GM21367 (cell line): Measurements from ENCODE around the gene DCAF8.

Experiments
- ATAC-seq: cut with Tn5 transposase; IDR thresholded peaks from one replicate; pipeline ENCODE4 v1.9.1; 2021; ENCODE audit not compliant: unreplicated experiment

Gene DCAF8

DNA sequence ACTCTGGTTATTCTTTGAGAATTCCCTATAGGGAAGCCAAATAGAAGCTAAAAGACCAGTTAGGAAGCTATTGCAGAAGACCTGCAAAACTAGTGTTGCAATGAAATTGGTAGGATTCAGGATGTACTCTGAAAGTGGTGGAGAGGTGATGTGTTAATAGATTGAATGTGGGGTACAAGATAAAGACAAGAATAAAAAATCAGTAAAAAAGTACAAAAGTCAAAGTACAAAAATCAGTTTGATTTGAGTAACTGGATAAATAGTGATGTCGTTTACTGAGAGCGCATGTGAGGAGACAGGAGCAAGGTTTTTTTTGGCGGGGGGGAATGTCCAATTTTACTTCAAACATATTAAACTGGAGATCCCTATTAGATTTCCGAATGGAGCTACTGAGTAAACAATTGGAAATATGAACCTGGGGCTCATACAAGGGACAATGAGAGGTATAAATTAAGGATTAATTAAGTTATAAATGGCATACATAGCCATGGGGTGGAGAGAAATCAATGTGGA is 2.5 kb upstream of the DCAF8 start:
- no peak for ATAC-seq

DNA sequence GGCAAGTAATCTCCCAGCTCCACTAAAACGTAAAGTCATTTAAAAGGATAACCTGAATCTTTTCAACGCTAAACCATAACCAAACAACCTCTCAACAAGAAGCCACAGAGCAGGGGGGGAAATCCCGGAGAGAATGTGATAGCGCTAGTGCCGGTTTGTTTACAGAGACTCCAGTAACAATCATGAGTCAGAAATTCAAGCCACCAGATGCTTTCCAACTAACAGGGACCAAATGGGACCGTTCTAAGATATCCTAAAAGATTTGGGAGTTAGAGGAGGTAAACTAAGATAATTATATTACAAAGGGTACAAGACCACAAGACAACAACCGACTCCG is 825 bp downstream of the DCAF8 start:
- ATAC-seq: no peak

DNA sequence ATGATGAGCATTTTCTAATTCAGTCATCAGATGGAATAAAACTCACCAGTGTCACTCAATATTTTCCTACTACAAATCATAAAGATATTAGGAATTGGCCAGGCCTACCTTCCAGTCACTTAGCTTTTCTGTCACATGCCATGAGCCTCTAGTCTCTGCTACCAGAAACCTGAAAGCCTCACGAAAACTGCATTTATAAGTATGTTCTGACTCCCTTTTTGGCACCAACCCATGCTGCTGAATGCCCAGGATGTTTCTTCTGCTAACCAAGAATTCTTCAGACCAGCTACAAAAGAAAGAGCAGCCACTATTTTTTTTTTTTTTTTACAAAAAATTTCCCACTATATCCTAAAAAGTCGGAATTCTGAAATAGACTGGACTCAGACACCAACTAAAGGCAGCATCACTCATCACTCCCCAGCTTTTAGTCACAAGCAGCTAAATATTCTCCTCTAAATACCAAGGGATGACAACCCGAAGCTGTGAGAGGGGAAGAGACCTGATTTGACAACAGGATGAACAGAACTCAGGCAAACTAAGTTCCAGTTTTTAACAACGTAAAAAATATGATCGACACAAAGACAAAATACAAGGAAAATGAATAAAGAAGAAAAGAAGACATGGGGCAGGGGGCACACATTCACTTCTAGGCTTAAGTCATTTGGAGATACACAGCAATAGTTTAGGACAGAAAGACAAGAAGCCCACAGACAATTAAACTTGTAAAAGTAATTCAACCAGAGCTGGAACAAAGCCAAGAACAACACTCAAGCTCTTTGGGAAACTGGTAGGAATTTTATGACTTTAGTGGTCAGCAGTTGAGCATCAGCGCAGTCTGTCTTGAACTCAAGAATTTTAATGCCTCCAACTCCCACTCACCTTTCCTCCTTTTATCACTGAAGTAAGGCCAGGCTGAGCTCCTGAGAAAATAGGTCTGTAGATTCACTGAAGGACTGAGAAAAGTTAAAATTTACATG is 1.7 kb downstream of the DCAF8 start:
- ATAC-seq: no peak

DNA sequence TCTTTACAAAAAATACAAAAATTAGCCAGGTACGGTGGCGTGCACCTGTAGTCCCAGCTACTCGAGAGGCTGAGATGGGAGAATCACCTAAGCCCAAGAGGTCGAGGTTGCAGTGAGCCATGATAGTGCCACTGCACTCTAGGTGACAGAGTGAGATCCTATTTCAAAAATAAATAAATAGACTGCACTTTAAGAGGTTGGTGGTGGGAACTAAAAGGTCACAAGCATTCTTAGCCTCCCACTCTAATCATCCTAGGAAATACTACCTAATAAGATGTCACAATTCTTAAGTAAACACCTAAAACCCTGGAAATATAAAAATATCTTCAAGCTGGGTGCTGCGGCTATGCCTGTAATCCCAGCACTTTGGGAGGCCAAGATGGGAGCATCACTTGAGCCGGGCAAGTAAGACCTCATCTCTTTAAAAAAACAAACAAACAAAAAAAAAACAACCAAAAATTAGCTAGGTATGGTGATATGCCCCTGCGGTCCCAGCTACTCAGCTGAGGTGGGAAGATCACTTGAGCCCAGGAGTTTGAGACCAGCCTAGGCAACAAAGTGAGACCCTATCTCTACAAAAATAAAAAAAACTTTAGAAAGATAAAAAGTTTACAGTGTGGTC is 4.1 kb downstream of the DCAF8 start:
- ATAC-seq: no peak

DNA sequence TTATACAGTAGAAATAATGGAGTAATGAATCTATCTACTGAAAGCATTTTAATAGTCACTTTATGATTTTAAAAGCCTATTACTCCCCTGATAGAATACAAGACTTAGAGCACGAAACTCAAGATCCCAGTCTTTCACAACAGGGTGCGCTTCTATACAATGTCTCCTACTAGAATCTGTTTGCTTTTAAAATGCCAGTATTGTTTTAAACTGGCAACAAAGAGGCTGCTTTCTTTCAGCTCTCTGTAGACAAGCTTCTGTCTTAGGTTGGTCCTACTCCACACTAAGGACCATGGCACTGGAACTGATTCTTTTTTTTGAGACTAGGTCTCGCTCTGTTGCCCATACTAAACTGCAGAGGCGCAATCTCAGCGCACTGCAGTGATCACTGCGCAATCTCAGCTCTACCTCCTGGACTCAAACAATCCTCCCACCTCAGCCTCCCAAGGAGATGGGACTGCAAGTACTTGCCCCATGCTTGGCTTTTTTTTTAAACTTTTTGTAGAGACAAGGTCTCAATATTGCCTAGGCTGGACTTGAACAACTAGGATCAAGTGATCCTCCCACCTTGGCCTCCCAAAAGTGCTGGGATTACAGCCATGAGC is 4.8 kb downstream of the DCAF8 start:
- ATAC-seq: no peak

DNA sequence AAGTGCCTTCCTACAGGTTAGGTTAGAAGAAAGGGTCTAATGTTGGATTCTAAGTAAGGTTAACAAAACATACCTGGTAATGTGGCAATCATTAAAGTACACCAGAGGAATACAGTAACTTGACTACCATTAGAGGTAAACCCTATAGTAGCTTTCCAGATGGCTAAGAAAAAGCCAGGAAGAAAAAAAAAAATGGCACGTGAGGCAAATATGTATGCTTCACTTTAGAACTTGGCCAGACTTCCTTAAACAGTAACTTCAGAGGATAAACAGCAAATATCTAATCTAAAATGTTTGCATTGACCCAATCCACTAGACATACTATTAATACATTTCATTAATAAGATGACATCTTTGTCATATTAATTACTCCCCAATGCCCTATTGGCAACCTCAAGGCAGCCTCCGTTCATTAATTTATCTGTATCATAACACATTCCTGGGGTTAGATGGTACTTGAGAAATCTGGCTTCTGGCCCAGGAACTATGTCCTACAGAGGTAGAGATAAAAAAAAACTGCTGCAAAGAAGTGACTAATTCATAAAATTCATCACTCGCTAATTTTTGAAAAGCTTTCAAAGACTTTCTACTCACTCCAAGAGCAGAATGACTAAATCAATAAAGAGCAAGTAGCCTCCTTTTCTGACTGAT is 5.8 kb downstream of the DCAF8 start:
- ATAC-seq: no peak

DNA sequence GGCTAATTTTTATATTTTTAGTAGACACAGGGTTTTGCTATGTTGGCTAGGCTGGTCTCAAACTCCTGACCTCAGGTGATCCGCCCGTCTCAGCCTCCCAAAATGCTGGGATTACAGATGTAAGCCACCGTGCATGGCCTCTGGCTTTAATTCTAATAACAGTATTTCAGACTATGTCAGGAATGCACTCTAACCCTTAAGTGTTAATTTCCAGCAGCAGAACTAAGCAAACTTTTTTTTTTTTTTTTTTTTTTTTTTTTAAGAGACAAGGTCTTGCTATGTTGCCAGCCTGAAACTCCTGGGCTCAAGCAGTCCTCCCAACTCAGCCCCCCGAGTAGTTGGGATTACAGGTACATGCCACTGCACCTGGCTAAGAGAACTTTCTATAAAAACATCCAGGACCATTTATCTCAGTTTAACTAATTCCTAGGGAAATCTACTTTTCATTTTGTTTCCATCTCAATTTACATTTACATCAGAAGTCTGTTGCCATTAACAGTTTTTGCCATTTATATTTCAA is 6.5 kb downstream of the DCAF8 start:
- no peak for ATAC-seq

DNA sequence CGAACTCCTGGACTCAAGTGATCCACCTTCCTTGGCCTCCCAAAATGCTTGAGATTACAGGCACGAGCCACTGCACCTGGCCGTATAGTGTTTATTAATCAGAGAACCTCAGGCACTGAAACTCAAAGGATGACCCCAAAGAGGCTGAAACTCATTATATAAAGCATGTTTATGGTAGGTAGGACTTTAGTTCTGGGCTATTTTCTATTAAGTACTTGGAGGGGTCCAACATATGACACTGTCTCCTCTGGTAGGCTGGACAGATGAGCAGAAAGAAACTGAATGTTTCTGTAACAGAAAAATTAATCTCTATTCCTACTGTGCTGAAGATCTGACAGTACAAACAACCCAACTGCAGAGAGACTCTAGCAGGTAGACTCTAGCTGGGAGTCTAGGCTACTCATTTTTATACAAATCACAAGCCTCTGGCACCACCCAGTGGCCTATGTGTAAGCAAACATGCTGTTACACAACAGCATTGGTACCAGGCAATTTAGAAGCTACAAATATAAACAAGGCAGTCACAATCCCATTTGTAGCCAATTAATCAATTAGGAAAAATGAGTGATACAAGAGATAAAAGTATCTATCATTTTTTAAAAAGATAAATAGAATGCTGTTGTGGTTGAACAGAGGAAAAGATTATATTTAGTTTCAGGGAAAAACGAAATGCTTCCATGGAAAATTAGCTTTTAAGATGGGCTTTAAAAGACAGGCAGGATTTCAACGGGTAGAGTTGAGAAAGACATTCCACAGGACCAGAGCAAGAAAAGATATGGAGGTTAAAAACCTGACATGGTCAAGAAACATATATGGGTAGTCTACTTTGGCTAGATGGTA is 10.4 kb downstream of the DCAF8 start:
- no peak for ATAC-seq

DNA sequence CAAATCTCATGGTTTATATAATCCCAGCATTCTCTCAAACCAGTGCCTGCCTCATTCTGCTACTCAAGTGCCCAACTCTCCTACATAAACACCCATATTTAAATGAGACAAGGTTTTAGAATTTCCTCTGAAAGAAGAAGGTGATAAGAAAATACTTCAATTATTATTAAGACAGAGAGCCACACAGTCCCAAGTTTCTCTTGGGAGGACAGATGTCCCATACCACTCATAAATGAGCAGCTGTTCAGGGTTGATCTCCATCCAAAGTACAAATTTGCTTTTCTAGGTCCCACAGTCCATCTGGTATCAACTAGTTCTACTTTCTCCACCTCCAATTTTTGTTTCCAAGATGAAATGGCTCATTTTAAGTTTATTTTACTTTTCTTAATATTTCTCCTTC is 11.3 kb downstream of the DCAF8 start:
- no peak for ATAC-seq

DNA sequence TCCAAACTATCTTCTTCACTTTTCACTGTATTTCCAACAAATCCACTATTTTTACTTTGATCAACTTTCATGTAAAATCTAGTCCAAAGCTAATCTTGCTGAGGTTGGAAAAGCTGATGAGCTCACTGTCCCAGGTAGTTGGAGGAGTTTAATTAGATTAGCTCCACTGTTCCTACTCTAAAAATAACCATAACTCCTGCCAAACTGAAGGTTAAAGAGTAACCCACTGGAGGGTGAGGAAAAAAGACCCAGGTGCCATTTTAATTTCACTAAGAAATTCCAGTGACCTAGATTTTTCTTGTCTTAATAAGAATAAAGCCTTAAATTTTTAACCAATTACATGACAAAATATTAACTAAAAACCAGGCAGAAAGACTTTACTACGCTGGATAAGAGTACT is 15.3 kb downstream of the DCAF8 start:
- no peak for ATAC-seq

DNA sequence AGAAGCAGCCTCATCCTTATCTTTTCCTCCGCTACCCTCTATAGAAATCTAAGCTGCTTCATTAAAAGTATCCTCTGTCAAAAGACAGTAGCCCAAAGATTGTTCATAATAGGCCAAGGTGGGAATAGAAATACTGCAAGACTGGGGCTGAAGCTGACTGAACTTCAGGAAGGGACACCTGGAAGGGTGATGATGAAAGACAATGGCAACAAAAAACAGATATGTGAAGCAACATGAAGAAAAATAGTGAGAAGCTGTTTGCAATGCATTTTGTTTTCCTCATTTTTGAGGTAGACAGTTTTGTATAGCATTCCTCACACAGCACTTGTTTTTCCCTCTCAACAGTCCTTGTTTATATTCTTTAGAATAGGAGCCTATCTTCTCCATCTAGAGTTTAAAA is 16.9 kb downstream of the DCAF8 start:
- ATAC-seq: no peak

DNA sequence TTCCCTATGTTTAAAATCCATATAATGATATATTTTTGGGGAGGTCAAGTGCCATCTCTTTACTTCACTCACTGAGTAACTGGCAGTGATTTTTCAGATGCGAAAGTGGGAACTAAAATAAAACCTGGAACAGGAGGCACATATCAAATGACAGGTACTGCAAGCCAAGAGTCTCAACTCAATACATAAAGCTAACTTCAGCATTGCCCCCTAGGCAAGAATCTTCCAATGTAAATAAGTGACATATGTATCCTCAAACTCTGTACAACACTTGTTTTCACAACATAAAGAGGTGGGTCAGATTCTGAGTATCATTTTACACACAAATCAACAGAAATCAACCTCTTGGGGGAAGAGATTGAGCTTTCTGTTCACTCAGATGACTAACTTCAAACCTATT is 18.1 kb downstream of the DCAF8 start:
- ATAC-seq: no peak

DNA sequence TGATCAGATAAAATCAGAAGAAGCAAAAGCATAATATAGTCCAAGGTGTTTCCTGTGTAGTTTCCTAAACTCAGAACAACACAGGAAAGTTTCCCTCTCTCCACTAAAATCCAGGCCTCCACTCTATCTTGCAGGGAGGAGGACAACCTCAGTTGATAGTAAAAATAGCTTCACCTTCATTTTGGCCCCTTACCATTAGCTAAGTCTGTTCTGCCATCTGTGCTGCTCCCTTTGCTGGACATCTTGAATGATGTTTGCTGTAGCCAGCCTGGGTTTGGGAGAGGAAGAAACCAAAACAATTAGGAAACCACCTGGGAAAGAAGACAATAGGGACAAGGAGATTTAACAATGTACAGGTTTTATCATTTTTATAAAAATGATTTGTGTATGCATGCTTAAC is 18.6 kb downstream of the DCAF8 start:
- ATAC-seq: no peak

DNA sequence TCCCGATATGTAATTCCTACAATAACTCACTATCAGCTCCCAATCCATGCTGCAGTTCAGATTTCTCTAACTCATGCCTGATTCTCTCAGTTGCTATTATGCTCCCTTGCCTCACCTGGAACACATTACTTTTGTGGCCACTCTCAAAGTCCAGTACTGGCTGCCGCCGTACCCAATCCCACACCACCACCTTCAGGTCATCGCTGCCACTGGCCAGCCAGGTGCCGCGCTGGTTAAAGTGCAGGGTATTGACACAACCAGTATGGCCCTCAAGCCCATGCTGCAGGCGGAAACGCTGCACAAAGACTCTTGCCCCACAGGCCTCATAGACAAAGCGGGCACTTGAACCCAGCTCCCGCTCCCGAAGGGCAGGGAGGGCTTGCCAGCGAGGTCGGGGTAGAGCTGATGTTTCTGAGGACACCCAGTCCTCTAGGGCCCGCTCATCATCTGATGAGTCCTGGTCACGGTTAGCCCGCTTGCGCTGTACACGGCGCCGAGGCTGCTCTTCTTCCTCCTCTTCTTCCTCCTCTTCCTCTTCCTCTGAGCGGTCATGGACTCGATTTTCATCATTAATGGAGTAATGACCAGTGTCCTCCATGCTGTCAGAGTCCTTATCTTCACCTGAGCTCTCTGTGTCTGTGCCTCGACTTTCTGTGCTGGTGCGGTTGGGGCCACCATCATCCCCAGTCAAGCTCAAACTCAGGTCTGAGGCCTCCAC is 22.6 kb downstream of the DCAF8 start:
- ATAC-seq: no peak

DNA sequence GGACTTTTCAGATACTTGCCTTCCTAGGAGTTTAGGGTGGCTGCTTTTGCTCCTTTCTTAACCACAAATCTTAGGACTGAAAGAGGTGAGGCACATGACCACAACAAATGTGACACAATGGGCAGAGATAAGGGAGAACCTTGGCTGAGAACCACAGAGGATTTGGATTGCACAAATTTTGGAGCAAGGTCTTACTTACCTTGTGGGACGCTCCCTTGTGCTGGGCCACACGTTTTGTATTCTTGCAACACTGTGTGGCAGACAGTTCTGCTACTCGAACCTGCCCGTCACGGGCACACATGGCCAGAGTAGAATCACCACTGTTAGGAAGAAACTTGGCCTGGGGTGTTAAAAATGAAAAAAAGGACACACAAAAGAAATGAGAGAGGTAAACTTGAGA is 23.9 kb downstream of the DCAF8 start:
- no peak for ATAC-seq

DNA sequence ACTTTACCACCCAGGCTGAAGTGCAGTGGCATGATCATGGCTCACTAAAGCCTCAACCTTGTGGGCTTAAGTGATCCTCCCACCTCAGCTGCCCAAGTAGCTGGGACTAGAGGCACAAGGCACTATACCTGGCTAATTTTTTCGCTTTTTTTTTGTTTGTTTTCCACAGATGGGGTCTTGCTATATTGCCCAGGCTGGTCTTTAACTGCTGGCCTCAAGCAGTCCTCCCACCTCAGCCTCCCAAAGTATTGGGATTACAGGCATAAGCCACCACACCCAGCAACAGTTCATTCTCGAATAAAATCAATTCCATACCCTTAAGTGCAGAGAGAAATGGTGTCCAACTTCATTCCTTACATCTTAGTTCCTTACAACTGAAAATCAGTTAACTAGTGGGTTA is 24.8 kb downstream of the DCAF8 start:
- no peak for ATAC-seq

DNA sequence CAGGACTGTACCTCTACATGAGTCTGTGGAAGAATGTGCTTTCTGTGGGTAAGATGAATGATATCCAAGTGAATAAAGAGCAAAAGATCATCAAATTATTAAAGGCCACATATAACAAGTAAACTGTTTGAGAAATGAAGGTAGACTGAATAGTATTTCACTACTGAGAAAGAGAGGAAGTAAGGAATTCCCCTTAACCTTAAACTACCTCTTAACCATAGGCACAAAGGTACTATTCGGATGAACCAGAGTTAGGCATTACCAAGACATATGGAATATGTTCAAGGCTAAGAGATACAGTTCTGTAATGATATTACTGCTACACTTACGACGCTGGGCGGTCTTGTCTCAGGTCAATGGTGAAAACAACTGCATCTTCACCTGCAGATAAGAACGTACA is 25.5 kb downstream of the DCAF8 start:
- ATAC-seq: no peak

DNA sequence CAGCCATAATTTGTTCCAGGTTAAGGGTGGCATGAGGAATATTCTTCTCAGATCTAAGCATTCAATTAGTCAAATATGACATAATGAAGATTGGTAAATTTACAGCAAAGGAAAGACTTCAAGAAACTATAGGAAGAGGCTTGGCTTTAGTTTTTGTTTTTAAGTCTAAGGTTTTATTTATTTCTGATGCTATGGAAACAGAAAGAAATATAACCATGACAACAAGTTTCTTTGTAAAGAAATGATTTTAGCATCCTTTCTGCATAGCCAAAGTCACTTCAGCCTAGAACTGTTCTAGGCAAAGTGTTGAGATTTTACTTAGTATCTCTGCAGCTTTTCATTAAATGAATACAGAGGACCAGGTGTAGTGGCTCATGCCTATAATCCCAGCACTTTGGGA is 29.4 kb downstream of the DCAF8 start:
- no peak for ATAC-seq

DNA sequence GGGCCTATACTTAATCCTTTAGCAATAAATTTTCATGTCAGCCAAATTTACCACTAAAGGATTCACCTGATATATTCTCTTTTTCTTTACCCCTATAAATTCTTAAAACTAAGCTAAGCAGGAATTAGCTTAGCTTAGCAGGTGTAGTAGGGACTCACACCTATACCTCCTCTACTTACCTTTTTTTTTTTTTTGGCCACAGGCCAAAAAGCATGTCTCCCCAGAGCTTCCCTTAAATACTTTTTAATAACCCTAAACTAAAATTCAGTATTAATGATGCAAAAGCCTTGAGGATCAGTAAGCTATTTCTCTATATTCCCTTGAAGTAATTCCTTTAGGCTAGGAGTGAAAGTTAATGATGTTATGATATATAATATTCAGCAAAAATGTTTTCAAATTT is 33.9 kb downstream of the DCAF8 start:
- no peak for ATAC-seq

DNA sequence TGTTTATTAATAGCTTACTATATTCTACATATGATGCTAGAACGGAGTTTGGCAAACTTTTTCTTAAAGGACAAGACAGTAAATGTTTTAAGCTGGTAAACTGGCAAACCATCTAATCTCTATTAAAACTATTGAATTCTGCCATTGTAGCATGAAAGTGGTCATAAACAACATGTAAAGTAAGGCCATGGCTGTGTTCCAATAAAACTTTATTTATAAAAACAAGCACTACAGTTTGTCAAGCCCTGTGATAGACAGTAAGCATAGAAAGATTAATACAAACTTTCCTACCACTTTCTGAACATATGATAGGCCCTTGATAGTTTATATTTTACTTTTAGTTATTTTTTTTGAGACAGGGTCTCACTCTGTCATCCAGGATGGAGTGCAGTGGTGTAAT is 34.8 kb downstream of the DCAF8 start:
- ATAC-seq: no peak
